HG02981 (cell line): ENCODE results near the gene APOC3.

Experiments used
- ATAC-seq: cut with Tn5 transposase; IDR thresholded peaks from one replicate; pipeline ENCODE4 v1.9.1; 2021; ENCODE audit warnings: mild to moderate bottlenecking, moderate library complexity; ENCODE audit not compliant: unreplicated experiment

Gene APOC3

GRCh38 chr11:116829525-116830183, at the start of gene APOC3:
Gene APOC3 (plus strand): TSS chr11:116829907. CDS start chr11:116830583, 676 bp downstream.
- no peak for ATAC-seq

- ATAC-seq = no peak
Observed at GRCh38 chr11:116782728-116783127, 47.0 kb upstream of the APOC3 start.

GRCh38 chr11:116786326-116786725, 43.4 kb upstream of the APOC3 start:
- no peak for ATAC-seq

GRCh38 chr11:116786966-116787365, 42.7 kb upstream of the APOC3 start:
- ATAC-seq = no peak

GRCh38 chr11:116787436-116787785, 42.3 kb upstream of the APOC3 start:
- ATAC-seq = no peak

GRCh38 chr11:116787786-116788486, 41.8 kb upstream of the APOC3 start, which contains the start of gene ZPR1:
Gene ZPR1 (minus strand): TSS chr11:116788023. CDS start chr11:116787990, 33 bp downstream.
- peak; percentile 80 for ATAC-seq

GRCh38 chr11:116788534-116788933, 41.2 kb upstream of the APOC3 start:
- ATAC-seq = no peak

GRCh38 chr11:116788975-116789374, 40.7 kb upstream of the APOC3 start:
- no peak for ATAC-seq

- ATAC-seq = no peak
Observed at GRCh38 chr11:116790167-116791001, 39.3 kb upstream of the APOC3 start.

- no peak for ATAC-seq
Observed at GRCh38 chr11:116791002-116791812, 38.5 kb upstream of the APOC3 start.

GRCh38 chr11:116791813-116792143, 37.9 kb upstream of the APOC3 start, which contains the start of gene APOA5:
Gene APOA5 (minus strand): TSS chr11:116791879. CDS start chr11:116791860, 19 bp downstream.
- no peak for ATAC-seq

GRCh38 chr11:116792144-116792868, 37.4 kb upstream of the APOC3 start:
- no peak for ATAC-seq

GRCh38 chr11:116792869-116793771, 36.6 kb upstream of the APOC3 start:
- no peak for ATAC-seq

- no peak for ATAC-seq
Observed at GRCh38 chr11:116793772-116794097, 36.0 kb upstream of the APOC3 start.

- ATAC-seq = no peak
Observed at GRCh38 chr11:116794851-116795250, 34.9 kb upstream of the APOC3 start.

GRCh38 chr11:116796548-116796947, 33.2 kb upstream of the APOC3 start:
- no peak for ATAC-seq

- no peak for ATAC-seq
Observed at GRCh38 chr11:116797816-116798215, 31.9 kb upstream of the APOC3 start.

- no peak for ATAC-seq
Observed at GRCh38 chr11:116798368-116798767, 31.3 kb upstream of the APOC3 start.

- no peak for ATAC-seq
Observed at GRCh38 chr11:116800610-116801009, 29.1 kb upstream of the APOC3 start.
